ENCODE results near the gene TMEM132E. TPM values are rescaled to one million over a fixed set of nuclear protein-coding genes. Genes with fewer than 3 reads are reported as not detected.

Gene TMEM132E
- total RNA-seq, 1 donor from 2014 or later: not detected

DNA sequence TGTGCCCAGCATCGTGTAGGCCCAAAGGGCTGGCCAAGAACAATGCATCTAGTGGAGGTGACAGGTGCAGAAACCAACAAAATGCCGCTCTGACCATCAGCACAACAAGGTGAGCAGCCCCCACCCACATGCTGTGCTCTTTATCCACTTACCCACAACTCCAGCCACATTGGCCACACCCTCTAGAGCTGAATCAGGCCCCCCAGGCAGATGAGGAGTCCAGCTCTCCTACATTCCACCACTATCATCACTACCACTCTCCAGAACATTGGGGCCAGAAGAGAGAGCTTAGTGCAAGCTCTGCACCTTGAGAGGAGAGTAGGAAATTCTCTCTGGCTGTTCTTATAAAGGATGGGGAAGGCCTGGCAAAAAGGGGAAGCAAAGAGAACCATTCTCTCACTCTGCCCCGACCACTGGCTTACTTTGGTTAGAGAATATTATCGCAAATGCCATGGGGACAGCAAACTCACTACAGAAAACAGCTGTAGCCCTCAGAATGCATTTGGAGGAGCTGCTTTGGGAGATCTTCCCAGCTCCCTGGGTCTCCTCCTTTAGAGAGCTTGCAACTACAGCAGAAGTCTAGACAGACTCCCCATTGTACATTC, 75.0 kb downstream of the TMEM132E start:
- TF ChIP-seq, protein P1, sequence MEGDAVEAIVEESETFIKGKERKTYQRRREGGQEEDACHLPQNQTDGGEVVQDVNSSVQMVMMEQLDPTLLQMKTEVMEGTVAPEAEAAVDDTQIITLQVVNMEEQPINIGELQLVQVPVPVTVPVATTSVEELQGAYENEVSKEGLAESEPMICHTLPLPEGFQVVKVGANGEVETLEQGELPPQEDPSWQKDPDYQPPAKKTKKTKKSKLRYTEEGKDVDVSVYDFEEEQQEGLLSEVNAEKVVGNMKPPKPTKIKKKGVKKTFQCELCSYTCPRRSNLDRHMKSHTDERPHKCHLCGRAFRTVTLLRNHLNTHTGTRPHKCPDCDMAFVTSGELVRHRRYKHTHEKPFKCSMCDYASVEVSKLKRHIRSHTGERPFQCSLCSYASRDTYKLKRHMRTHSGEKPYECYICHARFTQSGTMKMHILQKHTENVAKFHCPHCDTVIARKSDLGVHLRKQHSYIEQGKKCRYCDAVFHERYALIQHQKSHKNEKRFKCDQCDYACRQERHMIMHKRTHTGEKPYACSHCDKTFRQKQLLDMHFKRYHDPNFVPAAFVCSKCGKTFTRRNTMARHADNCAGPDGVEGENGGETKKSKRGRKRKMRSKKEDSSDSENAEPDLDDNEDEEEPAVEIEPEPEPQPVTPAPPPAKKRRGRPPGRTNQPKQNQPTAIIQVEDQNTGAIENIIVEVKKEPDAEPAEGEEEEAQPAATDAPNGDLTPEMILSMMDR (IDR thresholded peaks at IDR 0.05; ENCODE audit: insufficient read depth, low read length, severe bottlenecking): no peak
- no peaks in the 10 kb centered on the region for H3K36me3 ChIP-seq (ENCODE audit: control insufficient read depth, insufficient read depth, low read length)
- DNase-seq (ENCODE audit: low read depth) (no peak), FAIRE-seq (no peak)
- no peaks in the 10 kb centered on the region for H3K27me3 ChIP-seq (ENCODE audit: control insufficient read depth, insufficient read depth, low read length)
- no peak overlapping the region for H3K4me3 ChIP-seq (ENCODE audit: low read depth, low read length)

DNA sequence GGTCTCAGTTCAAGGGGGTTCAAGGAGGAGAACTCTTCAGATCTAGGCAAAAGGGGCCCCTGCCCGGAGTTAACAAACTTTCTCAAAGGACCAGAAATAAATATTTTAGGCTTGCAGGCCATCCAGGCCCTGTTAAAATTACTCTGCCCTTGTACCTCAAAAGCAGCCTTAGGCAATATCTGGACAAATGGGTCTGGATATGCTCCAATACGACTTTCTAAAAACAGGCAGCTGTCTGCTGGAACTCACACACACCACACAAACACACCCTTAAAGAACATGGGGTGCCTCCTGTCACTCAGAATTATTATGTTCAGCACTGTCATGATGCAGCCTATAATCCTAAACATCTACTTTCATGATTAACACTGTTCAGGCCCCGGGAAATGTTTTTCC, 75.5 kb downstream of the TMEM132E start:
- TF ChIP-seq, protein P1 (IDR thresholded peaks at IDR 0.05; ENCODE audit: insufficient read depth, low read length, severe bottlenecking): no peak
- FAIRE-seq (no peak), DNase-seq (ENCODE audit: low read depth) (no peak)
- Histone ChIP-seq H3K4me3 (ENCODE audit: low read depth, low read length) (no peak overlapping the region), H3K36me3 (ENCODE audit: control insufficient read depth, insufficient read depth, low read length) (no peaks in the 10 kb centered on the region), H3K27me3 (ENCODE audit: control insufficient read depth, insufficient read depth, low read length) (no peaks in the 10 kb centered on the region)

DNA sequence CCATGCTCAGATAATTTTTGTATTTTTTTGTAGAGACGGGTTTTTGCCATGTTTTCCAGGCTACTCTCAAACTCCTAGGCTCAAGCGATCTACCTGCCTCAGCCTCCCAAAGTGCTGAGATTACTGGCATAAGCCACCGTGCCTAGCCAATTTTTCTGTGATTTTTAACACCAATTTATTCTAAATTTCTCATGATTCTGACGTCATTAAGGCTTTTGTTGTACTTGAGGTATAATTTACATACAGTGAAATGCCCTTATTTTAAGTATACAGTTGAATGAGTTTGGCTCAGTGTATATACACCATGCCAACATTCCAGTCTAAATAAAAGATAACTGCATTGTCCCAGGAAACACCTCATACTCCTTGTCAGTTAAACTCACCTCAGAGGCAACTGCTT, 77.4 kb downstream of the TMEM132E start:
- Histone ChIP-seq H3K4me3 (ENCODE audit: low read depth, low read length) (no peak overlapping the region), H3K36me3 (ENCODE audit: control insufficient read depth, insufficient read depth, low read length) (no peaks in the 10 kb centered on the region), H3K27me3 (ENCODE audit: control insufficient read depth, insufficient read depth, low read length) (no peaks in the 10 kb centered on the region)
- FAIRE-seq (no peak), DNase-seq (ENCODE audit: low read depth) (no peak)
- TF ChIP-seq, protein P1 (IDR thresholded peaks at IDR 0.05; ENCODE audit: insufficient read depth, low read length, severe bottlenecking): no peak

DNA sequence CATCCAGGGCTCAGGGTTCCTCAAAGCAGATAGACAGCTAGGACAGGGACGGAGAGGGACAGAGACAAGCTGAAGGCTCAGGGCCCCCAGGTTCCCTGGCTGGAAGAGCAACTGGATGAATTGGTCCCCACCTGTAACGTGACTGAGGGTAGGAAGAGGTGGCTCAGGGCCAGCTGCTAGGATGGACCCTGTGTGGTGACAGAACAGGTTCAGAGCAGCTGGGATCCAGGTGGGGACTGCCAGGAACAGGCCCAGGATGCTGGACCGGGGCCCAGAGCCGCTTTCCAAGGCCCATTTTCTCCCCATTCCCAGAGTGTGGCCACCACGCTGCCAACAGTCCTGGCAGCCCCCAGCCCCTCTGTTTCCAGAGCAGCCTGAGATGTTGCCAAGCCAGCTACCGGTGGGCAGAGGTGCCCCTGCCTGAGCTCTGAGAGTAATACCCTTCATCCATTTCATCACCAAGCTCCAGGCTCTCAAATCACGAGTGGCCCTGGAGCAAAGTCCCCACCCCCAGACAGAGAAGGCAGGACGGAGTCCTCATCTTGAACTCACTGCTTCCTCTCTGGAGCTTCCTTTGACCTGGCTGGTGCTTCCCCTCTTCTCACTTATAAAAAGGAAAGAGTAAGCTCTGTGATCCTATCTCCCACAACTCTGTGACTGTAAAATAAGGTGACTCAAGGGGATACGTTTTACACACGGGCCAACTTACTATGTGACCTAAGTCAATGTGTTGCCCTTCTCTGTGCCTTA, 79.6 kb downstream of the TMEM132E start:
- DNase-seq (ENCODE audit: low read depth) (no peak), FAIRE-seq (no peak)
- TF ChIP-seq, protein P1 (IDR thresholded peaks at IDR 0.05; ENCODE audit: insufficient read depth, low read length, severe bottlenecking): no peak
- Histone ChIP-seq H3K27me3 (ENCODE audit: control insufficient read depth, insufficient read depth, low read length) (no peaks in the 10 kb centered on the region), H3K36me3 (ENCODE audit: control insufficient read depth, insufficient read depth, low read length) (no peaks in the 10 kb centered on the region), H3K4me3 (ENCODE audit: low read depth, low read length) (no peak overlapping the region)

DNA sequence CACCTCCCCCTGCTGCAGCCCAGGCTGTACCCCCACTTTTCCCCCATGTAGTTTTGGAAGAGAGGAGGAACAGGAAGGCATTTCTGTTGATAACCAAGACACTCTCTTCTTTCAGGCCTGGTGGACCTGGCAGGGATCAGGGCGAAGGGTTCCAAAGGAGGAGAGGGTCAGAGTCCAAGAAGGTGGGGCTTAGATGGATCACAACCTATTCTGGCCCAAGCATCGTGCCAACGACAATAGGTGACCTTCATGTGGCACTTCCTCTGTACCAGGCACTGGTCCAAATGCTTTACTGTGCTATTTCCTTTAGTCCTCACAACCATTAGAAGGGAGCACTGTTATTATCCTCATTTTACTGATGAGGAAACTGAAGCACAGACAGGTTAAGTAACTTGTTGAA, 84.3 kb downstream of the TMEM132E start:
- FAIRE-seq: peak; percentile 87
- Histone ChIP-seq H3K36me3 (ENCODE audit: control insufficient read depth, insufficient read depth, low read length) (no peaks in the 10 kb centered on the region), H3K4me3 (ENCODE audit: low read depth, low read length) (no peak overlapping the region), H3K27me3 (ENCODE audit: control insufficient read depth, insufficient read depth, low read length) (no peaks in the 10 kb centered on the region)
- no peak for DNase-seq (ENCODE audit: low read depth)
- TF ChIP-seq, protein P1 (IDR thresholded peaks at IDR 0.05; ENCODE audit: insufficient read depth, low read length, severe bottlenecking): no peak

All from bronchial epithelial cell (primary cell).